HCT116 (cell line): ENCODE results near the gene NT5C1B.

Experiments
- POLR2A ChIP-seq: IDR thresholded peaks from 2 replicates; pipeline ENCODE4 v1.7.0; 2011; ENCODE audit warnings: borderline replicate concordance; ENCODE audit not compliant: insufficient read depth, insufficient read length; ENCODE audit errors: extremely low read depth
- ZFX ChIP-seq: fragments of 450-650 bp; IDR thresholded peaks from 2 replicates; pipeline ENCODE4 v1.6.1; 2017

GRCh38 chr2:18630101-18630500 lies 40.7 kb upstream of the NT5C1B start:
- TF ChIP-seq ZFX (no peak), POLR2A (no peak)
